SH-SY5Y (cell line): ENCODE data around the gene ARHGAP40.

Experiments
- GATA2 ChIP-seq: IDR thresholded peaks from 2 replicates; pipeline ENCODE4 v1.6.1; 2011; ENCODE audit warnings: mild to moderate bottlenecking, low read depth, low read length
- GATA3 ChIP-seq: IDR thresholded peaks from 2 replicates; pipeline ENCODE4 v1.6.1; 2011; ENCODE audit warnings: low read depth, mild to moderate bottlenecking, low read length, moderate library complexity

Gene ARHGAP40

DNA sequence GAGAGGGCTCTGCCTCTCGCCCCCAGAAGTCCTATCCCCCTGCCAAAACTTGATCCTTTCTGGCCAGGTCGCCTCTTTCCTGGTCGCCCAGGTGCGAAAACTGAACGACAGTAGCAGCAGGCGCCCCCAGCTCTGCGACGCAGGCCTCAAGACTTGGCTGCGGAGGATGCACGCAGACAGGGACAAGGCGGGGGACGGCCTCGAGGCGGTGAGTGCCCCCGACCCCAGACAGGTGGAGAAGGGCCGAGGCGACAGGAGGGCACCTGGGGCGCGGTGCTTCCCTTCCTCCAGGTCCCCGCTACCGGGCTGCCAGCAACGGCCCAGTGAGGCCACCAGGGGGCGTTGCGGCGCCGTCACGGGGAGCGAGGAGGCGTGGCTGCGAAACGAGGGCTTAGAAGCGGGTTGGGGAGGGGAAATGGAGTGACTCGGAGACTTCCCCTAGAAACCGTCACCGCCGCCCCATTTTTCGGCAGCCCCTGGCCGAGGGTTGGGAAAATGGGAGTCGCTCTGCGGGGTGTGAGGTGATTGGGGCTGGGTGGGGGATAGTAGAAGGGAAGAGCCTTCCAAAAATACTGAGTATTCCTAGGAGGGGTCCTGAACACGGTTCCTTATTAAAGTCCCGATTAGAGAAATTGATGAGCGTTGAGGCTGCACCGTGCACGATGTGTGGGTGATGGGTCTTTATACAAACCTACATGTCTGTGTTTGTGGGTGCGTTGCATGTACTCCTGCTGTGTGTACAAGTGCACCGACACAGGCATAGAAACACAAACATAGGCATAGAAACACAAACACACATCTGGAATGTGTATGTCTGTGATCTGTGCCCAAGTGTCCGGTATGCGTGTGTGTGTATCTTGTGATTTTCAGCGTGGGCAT lies 44.6 kb downstream of the ARHGAP40 start:
- TF ChIP-seq GATA3: no peak
- no peak for TF ChIP-seq GATA2

DNA sequence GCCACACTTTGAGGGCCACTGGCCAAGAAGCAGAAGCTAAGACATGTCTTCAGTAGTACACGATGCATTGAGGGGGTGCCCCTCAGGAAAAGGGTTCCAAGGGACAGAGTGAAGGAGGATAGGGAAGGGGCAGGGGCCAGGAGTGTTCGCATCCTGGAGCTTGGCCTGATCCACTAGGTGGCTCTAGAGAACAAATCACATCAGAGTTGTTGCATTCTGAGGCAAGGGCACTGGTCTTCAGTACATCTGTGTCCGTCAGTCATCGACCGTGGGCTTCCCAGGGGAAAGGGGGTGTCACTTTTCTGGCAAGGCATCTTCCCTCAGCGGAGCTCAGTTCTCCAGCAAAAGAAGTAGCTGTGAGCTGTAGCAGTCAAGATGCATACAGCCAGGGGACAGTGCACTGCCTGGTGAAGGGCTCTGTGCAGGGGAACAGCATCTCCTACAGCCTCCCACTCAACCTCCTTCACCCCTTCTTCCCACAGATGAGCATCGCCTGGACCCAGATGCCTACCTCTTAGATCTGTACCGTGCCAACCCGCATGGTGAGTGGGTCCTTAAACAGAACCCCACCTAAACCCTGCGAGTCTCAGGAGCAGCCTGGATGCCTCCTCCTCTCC lies 47.8 kb downstream of the ARHGAP40 start:
- TF ChIP-seq GATA2: no peak
- no peak for TF ChIP-seq GATA3

DNA sequence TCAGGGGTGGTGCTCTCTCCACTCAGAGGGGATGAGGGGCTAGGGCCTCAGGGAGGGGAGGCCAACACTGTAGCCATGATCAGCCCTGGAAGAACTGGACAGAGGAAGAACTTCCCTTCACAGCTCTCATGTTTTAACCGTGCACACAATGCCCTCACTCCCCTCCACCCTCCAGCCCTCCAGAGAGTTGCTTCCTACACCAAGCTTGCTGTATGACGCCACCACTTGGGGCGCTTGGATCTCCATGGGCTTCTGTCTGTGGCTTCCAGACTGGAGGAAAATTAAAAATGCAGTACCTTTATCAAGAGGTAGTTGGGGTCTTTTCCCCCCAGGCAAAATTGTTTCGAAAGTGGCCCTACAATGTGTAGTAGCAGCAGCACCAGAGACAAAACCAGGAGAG lies 48.4 kb downstream of the ARHGAP40 start:
- TF ChIP-seq GATA2: no peak
- TF ChIP-seq GATA3: no peak

DNA sequence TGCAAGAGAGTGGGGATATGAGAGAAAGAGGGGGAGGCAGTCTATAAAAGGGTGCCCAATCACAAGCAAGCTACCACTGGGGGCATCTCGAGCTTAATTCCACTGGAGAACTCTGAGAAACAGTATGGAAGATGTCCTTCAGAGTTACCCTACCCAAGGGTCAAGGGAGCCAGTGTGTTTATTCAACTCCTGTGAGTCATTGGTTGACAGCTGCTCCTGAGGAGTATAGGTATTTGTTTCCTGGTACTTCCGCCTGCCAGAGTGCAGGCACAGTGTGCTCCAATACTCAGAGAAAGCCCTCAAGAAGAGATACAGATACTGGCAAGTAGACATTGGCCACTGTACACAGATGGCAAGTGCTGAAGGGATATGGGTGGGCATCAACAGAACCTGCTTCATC lies 49.5 kb downstream of the ARHGAP40 start:
- no peak for TF ChIP-seq GATA2
- no peak for TF ChIP-seq GATA3

DNA sequence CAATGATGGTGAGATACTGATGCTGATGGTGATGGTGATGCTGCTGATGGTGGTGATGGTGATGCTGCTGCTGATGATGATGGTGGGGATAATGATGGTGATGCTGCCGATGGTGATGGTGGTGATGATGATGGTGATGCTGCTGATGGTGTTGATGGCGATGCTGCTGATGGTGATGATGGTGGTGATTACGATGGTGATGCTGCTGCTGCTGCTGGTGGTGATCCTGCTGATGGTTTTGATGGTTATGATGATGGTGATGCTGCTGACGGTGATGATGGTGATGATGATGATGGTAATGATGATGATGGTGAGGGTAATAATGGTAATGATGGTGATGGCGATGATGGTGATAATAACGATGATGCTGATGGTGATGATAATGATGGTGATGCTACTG lies 50.0 kb downstream of the ARHGAP40 start:
- TF ChIP-seq GATA2: no peak
- TF ChIP-seq GATA3: no peak

DNA sequence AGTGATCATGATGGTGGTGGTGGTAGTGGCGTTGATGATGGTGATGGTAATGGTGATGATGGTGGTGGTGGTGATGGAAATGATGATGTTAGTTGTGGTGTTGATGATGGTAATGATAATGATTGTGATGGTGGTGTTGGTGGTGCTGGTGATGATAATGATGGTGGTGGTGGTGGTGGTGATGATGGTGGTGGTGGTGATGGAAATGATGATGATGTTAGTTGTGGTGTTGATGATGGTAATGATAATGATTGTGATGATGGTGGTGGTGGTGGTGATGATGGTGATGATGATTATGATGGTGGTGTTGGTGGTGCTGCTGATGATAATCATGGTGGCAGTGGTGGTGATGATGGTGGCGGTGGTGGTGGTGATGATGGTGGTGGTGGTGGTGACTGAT lies 51.4 kb downstream of the ARHGAP40 start:
- TF ChIP-seq GATA3 (no peak), GATA2 (no peak)

DNA sequence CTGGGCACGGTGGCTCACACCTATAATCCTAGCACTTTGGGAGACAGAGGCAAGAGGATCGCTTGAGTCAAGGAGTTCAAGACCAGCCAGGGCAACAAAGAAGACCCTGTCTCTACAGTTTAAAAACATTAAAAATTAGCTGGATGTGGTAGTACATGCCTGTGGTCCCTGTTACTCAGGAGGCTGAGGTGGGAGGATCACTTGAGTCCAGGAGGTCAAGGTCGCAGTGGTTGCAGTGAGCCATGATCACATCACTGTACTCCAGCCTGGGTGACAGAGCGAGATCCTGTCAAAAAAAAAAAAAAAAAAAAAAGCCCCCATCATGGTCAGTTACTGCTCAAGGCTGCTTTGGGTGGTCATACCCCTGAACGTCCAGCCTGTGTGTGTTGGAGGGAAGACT lies 55.8 kb downstream of the ARHGAP40 start:
- TF ChIP-seq GATA2 (no peak), GATA3 (no peak)

DNA sequence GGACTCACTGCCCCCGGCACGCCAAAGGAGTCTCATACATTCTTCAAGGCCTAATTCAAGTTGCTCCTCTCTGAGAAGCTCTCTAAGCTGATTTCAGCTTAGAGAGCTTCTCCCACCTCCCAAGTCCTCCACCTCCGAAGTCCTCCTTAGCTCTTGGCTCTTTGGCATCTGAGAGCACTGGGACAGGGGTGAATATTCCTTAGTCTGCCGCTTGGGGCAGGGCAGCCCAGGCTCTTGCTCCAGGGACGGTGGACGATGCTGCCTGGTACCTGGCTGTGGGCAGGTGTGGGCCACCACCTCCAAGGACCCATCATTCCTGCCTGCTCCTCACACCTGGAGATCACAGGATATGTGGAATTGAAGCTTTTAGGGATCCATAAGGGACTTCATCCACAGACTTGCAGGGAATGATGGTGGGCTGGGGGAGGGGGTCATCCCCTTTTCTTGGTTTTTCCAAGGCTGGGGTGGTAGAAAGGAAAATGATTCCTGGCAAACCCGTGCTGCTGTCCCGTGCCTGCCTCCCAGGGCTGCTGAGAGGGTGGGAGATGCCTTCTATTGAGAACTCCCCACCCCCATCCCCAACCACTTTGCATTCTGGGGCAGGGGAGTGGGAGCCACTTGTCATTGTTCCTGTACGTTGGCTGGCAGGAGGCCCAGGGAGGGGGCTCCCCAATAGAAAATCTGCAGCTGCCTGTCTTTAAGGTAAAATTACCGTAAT lies 57.4 kb downstream of the ARHGAP40 start:
- TF ChIP-seq GATA3 (no peak), GATA2 (no peak)

DNA sequence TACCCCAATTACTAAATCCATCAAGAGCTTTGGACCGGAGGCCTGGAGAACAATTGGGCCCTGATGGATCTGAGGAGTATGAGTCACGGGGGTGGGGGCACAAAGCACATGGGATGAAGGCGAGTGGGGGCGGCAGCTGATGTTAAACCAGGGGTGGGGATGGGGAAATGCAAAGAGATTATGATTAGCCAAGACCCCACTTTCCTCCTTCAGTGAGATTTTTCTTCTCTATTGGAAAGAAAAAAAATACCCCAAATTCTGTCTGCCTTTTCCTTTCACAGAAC lies 57.9 kb downstream of the ARHGAP40 start:
- TF ChIP-seq GATA2 (no peak), GATA3 (no peak)

DNA sequence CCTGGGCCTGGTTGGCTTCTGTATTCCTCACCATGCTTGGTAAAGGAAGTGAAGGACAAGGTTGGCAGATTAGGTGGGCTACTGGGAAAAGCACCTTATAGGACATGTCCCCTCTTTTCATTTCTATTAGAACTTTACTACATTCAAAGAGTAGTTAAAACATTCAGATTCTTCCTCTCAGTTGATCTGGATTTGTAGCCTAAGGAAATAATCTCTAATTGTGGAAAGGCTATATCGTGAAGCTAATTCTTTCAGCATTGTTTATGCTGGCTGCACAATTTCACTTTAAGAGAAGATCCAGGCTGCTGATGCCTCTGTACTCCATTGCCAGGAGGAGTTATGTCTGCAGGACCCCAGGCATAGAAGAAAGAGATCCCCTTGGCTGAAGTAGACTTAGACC lies 58.8 kb downstream of the ARHGAP40 start:
- TF ChIP-seq GATA2 (no peak), GATA3 (no peak)

DNA sequence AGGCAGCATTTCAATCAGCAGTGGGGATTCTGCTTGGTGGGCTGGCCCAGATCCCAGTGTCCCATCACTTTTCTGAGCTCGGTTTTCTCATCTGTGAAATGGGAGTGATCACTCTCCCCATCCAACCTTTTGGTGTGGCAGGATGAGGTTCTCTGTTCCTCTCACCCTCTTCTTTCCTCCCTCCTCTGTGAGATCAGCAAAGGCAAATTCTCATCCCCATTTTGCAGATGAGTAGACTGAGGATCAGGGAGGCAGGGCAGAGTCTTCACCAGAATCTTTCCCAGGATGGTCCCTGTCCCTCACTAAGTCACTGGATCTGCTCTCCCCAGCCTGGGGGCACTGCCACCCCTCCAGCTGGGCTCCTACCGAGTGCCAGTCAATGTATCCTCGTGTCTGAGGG lies 62.1 kb downstream of the ARHGAP40 start:
- TF ChIP-seq GATA3 (no peak), GATA2 (no peak)

DNA sequence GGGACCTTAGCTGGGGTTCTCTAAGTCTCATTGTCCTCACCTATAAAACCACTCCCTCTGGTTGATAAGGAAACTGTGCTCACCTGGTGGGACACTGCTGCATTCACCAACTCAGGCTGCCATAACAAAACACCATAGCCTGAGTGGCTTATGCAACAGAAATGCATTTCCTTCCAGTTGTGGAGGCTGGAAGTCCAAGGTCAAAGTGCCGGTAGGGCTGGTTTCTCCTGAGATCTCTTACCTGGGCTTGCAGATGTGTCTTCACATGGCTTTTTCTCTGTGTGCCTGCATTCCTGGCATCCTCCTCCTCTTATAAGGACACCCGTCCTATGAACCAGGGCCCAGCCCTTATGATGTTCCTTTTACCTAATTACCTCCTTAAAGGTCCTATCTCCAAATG lies 62.7 kb downstream of the ARHGAP40 start:
- TF ChIP-seq GATA3: no peak
- TF ChIP-seq GATA2: no peak

DNA sequence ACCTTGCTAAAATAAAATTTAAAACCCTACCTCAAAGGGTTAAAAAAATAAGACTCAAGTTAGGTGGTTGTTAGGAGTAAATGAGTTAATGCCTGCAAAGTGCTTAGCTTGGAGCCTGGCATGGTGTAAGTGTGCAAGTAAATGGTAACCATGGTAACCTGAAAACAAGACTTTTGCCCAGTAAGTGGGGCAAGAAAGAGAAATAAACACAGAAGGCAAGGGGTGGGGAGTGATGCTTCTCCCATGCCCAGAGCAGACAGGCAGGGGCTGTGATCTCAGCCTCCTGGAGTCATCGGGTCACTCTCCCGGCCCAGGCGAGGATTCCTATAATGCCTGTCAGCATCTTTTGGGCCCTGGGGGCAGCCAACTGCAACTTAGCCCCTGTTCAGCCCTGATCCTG lies 63.5 kb downstream of the ARHGAP40 start:
- TF ChIP-seq GATA3 (no peak), GATA2 (no peak)

DNA sequence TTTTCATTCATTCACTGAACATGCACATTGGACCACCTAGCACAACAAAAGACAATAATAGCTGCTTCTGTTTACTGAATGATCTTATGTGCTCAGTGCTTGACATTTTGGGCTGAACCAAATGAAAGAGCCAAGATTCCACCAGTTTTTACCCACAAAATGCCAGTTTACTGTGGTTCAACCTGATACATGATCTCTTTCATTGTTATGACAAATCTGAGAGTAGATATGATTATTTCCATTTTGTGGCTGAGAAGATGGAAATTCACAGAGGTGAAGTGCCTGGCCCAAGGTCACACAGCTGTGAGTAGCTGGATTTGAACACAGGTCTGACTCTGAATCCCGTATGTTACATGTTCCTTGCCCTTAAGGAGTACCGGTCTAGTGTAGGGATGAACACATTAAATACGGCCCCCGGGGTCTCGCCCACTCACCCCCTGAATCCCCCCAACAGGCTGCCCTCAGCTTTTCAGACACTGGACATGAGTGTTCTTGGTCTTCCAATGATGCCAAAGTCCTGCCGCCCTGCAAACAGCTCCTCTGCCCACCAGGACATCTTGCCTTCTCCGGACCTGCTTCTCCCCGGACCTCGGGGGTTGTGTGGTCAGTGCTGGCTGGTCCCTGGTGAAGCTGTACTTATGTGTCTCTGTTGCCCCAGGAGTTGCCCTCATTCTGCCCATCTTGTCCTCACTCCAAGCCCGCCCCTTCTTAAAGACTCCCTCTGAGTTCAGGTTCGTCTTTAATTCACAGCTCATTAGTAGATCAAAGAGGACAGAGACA lies 64.1 kb downstream of the ARHGAP40 start:
- TF ChIP-seq GATA3 (no peak), GATA2 (no peak)

DNA sequence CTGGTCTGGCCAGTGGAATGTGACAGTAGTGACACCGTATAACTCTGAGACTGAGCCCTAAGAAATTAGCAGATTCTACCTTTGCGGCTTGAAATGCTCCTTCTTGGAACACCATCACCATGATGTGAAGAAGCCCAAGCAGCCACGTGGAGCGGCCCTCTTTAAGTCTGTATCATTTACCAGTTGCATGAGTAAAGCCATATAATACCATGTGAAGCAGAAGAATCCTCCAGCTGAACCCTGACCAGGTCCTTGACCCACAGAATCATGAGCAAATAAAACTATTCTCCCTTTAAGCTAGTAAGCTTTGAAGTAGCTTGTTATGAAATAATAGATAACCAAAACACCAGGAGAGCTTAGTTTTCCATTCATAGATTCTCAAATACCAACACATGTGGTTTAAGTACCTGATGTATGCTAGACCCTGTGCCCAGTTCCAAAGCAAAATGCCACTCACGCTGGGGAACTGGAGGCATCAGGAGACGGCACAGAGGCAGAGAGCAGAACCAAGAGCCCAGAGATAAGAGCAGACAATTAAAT lies 65.9 kb downstream of the ARHGAP40 start:
- TF ChIP-seq GATA3: no peak
- no peak for TF ChIP-seq GATA2
